Measurements from ENCODE around the gene VWA2.

VWA2 gene

DNA sequence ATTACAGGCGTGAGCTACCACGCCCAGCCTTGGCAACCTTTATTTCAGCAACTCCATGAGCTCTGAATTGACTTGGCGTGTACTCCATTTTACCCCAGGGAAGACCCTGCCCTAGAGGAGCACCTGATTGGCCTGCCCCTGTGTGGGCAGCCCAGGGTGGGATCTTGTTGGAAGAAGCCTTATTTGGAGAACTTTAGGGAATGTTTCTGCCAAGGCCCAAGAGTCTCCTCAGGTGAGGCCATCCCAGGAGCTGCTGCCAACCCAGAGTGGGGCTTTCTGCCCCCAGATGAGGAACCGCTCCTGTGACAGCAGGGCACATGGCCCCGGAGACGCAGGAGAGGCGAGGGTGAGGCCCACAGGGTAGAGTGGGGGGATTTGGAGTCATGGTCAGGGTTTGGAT is 42.0 kb downstream of the VWA2 start:
- H3K27ac ChIP-seq: no peak overlapping the region; the same call in 1 of the 2 replicates
- TF ChIP-seq, protein P1, sequence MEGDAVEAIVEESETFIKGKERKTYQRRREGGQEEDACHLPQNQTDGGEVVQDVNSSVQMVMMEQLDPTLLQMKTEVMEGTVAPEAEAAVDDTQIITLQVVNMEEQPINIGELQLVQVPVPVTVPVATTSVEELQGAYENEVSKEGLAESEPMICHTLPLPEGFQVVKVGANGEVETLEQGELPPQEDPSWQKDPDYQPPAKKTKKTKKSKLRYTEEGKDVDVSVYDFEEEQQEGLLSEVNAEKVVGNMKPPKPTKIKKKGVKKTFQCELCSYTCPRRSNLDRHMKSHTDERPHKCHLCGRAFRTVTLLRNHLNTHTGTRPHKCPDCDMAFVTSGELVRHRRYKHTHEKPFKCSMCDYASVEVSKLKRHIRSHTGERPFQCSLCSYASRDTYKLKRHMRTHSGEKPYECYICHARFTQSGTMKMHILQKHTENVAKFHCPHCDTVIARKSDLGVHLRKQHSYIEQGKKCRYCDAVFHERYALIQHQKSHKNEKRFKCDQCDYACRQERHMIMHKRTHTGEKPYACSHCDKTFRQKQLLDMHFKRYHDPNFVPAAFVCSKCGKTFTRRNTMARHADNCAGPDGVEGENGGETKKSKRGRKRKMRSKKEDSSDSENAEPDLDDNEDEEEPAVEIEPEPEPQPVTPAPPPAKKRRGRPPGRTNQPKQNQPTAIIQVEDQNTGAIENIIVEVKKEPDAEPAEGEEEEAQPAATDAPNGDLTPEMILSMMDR (conservative IDR thresholded peaks at IDR 0.05): no peak
- TF ChIP-seq ZFX (IDR thresholded peaks at IDR 0.05): no peak

DNA sequence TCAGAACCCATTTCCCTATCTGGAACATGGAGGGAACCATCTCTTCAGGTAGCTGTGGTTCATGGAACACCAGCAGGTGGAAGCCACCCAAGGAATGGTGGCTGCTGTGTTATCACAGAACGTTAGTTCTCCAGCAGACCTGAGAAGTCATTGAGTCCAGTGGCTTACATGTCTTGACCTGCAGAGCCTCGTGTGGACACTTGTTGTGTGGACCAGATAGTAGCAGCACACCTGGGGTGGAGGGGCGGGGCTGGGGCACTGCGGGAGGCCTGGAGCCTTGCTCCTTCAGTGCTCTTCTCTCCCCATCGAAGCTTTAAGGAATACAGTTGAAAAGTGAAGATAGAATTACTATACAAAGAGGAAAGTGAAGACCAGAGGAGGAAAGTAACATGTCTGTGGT is 42.4 kb downstream of the VWA2 start:
- TF ChIP-seq, protein P1 (conservative IDR thresholded peaks at IDR 0.05): no peak
- TF ChIP-seq ZFX (IDR thresholded peaks at IDR 0.05): no peak
- no peak overlapping the region; the same call in 1 of the 2 replicates for H3K27ac ChIP-seq

DNA sequence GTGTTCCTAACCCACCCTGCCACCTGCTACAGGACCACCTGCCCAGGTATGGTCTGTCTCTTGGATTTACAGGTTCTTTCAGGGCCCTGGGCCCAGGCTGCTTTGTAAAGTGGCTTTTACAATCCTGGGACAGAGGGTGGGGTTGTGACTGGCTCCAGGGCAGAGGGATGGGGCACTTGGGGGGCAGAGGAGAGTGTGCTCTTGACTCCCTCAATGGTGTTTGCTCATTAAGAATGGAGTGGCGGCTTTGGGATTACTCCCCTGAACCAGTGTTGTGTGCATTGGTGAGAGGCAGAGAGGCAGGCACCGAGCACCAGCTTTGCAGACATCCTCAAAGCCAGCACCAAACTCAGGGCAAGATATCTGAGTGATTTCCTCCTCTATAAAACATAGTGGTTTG is 43.5 kb downstream of the VWA2 start:
- no peak overlapping the region for H3K27ac ChIP-seq
- TF ChIP-seq ZFX (IDR thresholded peaks at IDR 0.05): no peak
- TF ChIP-seq, protein P1 (conservative IDR thresholded peaks at IDR 0.05): no peak

GRCh38 chr10:114283091-114283490 is 44.0 kb downstream of the VWA2 start:
- TF ChIP-seq, protein P1 (conservative IDR thresholded peaks at IDR 0.05): no peak
- TF ChIP-seq ZFX (IDR thresholded peaks at IDR 0.05): no peak
- no peak overlapping the region for H3K27ac ChIP-seq

GRCh38 chr10:114283535-114284234 is 44.6 kb downstream of the VWA2 start:
- TF ChIP-seq ZFX (IDR thresholded peaks at IDR 0.05): no peak
- TF ChIP-seq, protein P1 (conservative IDR thresholded peaks at IDR 0.05): no peak
- H3K27ac ChIP-seq: no peak overlapping the region

GRCh38 chr10:114284346-114285071 is 45.5 kb downstream of the VWA2 start:
- TF ChIP-seq, protein P1 (conservative IDR thresholded peaks at IDR 0.05): no peak
- TF ChIP-seq ZFX (IDR thresholded peaks at IDR 0.05): no peak
- H3K27ac ChIP-seq: no peak overlapping the region

DNA sequence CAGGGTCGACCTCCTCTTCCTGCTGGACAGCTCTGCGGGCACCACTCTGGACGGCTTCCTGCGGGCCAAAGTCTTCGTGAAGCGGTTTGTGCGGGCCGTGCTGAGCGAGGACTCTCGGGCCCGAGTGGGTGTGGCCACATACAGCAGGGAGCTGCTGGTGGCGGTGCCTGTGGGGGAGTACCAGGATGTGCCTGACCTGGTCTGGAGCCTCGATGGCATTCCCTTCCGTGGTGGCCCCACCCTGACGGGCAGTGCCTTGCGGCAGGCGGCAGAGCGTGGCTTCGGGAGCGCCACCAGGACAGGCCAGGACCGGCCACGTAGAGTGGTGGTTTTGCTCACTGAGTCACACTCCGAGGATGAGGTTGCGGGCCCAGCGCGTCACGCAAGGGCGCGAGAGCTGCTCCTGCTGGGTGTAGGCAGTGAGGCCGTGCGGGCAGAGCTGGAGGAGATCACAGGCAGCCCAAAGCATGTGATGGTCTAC is 46.9 kb downstream of the VWA2 start:
- TF ChIP-seq ZFX (IDR thresholded peaks at IDR 0.05): no peak
- TF ChIP-seq, protein P1 (conservative IDR thresholded peaks at IDR 0.05): no peak
- H3K27ac ChIP-seq: no peak overlapping the region

Measured in C4-2B (cell line).